HEK293 (cell line): ENCODE data around the gene HOATZ.

Experiments
- CTCF ChIA-PET: fragments of 350-600 bp; formaldehyde crosslinking; extraction: SDS; loops from one replicate; lab custom pipeline; 2021; ENCODE audit warnings: antibody characterized with exemption; lab: Yijun Ruan, JAX
- POLR2A ChIA-PET: fragments of 300-600 bp; formaldehyde crosslinking; extraction: SDS; loops from one replicate; lab custom pipeline; 2020; ENCODE audit warnings: antibody characterized with exemption, inconsistent platforms; lab: Yijun Ruan, JAX
- H3K27ac ChIP-seq: fragments of 200-500 bp; sonication (Bioruptor generic); 2 replicates; pipeline ENCODE4 v1.5.1; 2014; ENCODE audit warnings: low read depth, low read length, control low read depth, inconsistent platforms; ENCODE audit errors: extremely low read depth
- H3K36me3 ChIP-seq, 2 experiments: fragments of 200-500 bp in 1 of 2; sonication (Bioruptor generic) in 1 of 2; 1 replicate in 1 of 2; 2 replicates in 1 of 2; pipeline ENCODE4 v1.5.1; 2014 to 2017; ENCODE audit warnings: inconsistent platforms in 2 of 2, low read length in 2 of 2; ENCODE audit not compliant: control insufficient read depth in 2 of 2, insufficient read depth in 1 of 2
- H3K4me1 ChIP-seq: fragments of 200-500 bp; sonication (Bioruptor generic); 2 replicates; pipeline ENCODE4 v1.5.1; 2014; ENCODE audit warnings: mild to moderate bottlenecking, low read length, inconsistent platforms; ENCODE audit not compliant: control insufficient read depth, insufficient read depth
- H3K4me3 ChIP-seq: 2 replicates; pipeline ENCODE4 v1.5.1; 2011; ENCODE audit warnings: low read depth, mild to moderate bottlenecking, control low read depth, low read length, moderate library complexity
- H3K9me3 ChIP-seq: fragments of 200-500 bp; sonication (Bioruptor generic); 2 replicates; pipeline ENCODE4 v1.5.1; 2014; ENCODE audit warnings: low read depth, low read length, inconsistent platforms; ENCODE audit not compliant: control insufficient read depth, insufficient read depth
- BCL11A ChIP-seq: fragments of 450-650 bp; formaldehyde crosslinking; IDR thresholded peaks from 2 replicates; pipeline ENCODE4 v1.5.1; 2016; ENCODE audit warnings: low read depth, missing biosample characterization, missing genetic modification characterization
- EGR2 ChIP-seq: fragments of 450-650 bp; formaldehyde crosslinking; IDR thresholded peaks from 2 replicates; pipeline ENCODE4 v1.5.1; 2016; ENCODE audit warnings: low read depth, missing biosample characterization, missing genetic modification characterization
- SP3 ChIP-seq: fragments of 450-650 bp; formaldehyde crosslinking; IDR thresholded peaks from 2 replicates; pipeline ENCODE4 v1.5.1; 2016; ENCODE audit warnings: missing biosample characterization, missing genetic modification characterization
- YY1 ChIP-seq: fragments of 450-650 bp; formaldehyde crosslinking; IDR thresholded peaks from 2 replicates; pipeline ENCODE4 v1.5.1; 2018; ENCODE audit warnings: missing biosample characterization, missing genetic modification characterization
- ZBTB20 ChIP-seq: fragments of 450-650 bp; formaldehyde crosslinking; IDR thresholded peaks from 2 replicates; pipeline ENCODE4 v1.5.1; 2016; ENCODE audit warnings: missing biosample characterization, missing genetic modification characterization
- ZBTB48 ChIP-seq: fragments of 450-650 bp; formaldehyde crosslinking; IDR thresholded peaks from 2 replicates; pipeline ENCODE4 v1.5.1; 2016; ENCODE audit warnings: missing biosample characterization, missing genetic modification characterization
- ZBTB8A ChIP-seq: fragments of 450-650 bp; formaldehyde crosslinking; IDR thresholded peaks from 2 replicates; pipeline ENCODE4 v1.5.1; 2016; ENCODE audit warnings: missing biosample characterization, missing genetic modification characterization
- ZNF223 ChIP-seq: fragments of 450-650 bp; formaldehyde crosslinking; IDR thresholded peaks from 2 replicates; pipeline ENCODE4 v1.5.1; 2016; ENCODE audit warnings: missing biosample characterization, missing genetic modification characterization
- ZNF23 ChIP-seq: fragments of 450-650 bp; formaldehyde crosslinking; IDR thresholded peaks from 2 replicates; pipeline ENCODE4 v1.5.1; 2016; ENCODE audit warnings: missing biosample characterization, missing genetic modification characterization, borderline replicate concordance
- ZNF354C ChIP-seq: fragments of 450-650 bp; formaldehyde crosslinking; IDR thresholded peaks from 2 replicates; pipeline ENCODE4 v1.5.1; 2016; ENCODE audit warnings: missing biosample characterization, missing genetic modification characterization, low read depth, borderline replicate concordance
- ZNF513 ChIP-seq: fragments of 450-650 bp; IDR thresholded peaks from 2 replicates; pipeline ENCODE4 v1.5.1; 2018; ENCODE audit warnings: missing biosample characterization, missing genetic modification characterization
- ZNF76 ChIP-seq: fragments of 450-650 bp; formaldehyde crosslinking; IDR thresholded peaks from 2 replicates; pipeline ENCODE4; 2016; ENCODE audit warnings: low read depth, missing biosample characterization, missing genetic modification characterization, borderline replicate concordance
- ZSCAN30 ChIP-seq: fragments of 450-650 bp; IDR thresholded peaks from 2 replicates; pipeline ENCODE4 v1.5.1; 2018; ENCODE audit warnings: missing biosample characterization, mild to moderate bottlenecking, missing genetic modification characterization, moderate library complexity
- TF ChIP-seq, protein P1 (sequence below): fragments of 450-650 bp; formaldehyde crosslinking; IDR thresholded peaks from 2 replicates; pipeline ENCODE4 v1.5.1; 2017; ENCODE audit warnings: missing biosample characterization, missing genetic modification characterization
- TF ChIP-seq, protein P2 (sequence below): fragments of 450-650 bp; formaldehyde crosslinking; IDR thresholded peaks from 2 replicates; pipeline ENCODE4 v1.5.1; 2016; ENCODE audit warnings: missing biosample characterization, missing genetic modification characterization
- TF ChIP-seq, protein P3 (sequence below): fragments of 450-650 bp; formaldehyde crosslinking; IDR thresholded peaks from 2 replicates; pipeline ENCODE4 v1.5.1; 2016; ENCODE audit warnings: missing biosample characterization, missing genetic modification characterization, low read depth
- TF ChIP-seq, protein P4 (sequence below): fragments of 450-650 bp; formaldehyde crosslinking; IDR thresholded peaks from 2 replicates; pipeline ENCODE4 v1.5.1; 2016; ENCODE audit warnings: missing biosample characterization, missing genetic modification characterization

HOATZ gene

GRCh38 chr11:111476366-111476765, 38.2 kb upstream of the HOATZ start:
- Histone ChIP-seq H3K4me1 (no peaks in the 10 kb centered on the region), H3K27ac (no peak overlapping the region), H3K9me3 (no peaks in the 10 kb centered on the region), H3K4me3 (no peak overlapping the region), H3K36me3 (no peaks in the 10 kb centered on the region)
- ChIA-PET POLR2A (no interaction called here), CTCF (interaction anchor here (0.6 to 1.1 kb wide), 4 partner anchors 12 to 193 kb away, joined by 3 to 5 read pairs (median 4); partner anchors contain the start of gene HOATZ)
- TF ChIP-seq ZNF354C (tag by site-specific recombination) (no peak), BCL11A (tag by site-specific recombination) (no peak), ZNF223 (tag by site-specific recombination) (no peak), SP3 (tag by site-specific recombination) (no peak), ZBTB20 (tag by site-specific recombination) (no peak), ZNF513 (tag by site-specific recombination) (no peak), ZNF23 (tag by site-specific recombination) (no peak), ZSCAN30 (tag by site-specific recombination) (no peak), ZNF76 (tag by site-specific recombination) (no peak), ZBTB8A (tag by site-specific recombination) (no peak), YY1 (tag by site-specific recombination) (no peak), ZBTB48 (tag by site-specific recombination) (no peak), EGR2 (no peak)
- TF ChIP-seq, protein P1, sequence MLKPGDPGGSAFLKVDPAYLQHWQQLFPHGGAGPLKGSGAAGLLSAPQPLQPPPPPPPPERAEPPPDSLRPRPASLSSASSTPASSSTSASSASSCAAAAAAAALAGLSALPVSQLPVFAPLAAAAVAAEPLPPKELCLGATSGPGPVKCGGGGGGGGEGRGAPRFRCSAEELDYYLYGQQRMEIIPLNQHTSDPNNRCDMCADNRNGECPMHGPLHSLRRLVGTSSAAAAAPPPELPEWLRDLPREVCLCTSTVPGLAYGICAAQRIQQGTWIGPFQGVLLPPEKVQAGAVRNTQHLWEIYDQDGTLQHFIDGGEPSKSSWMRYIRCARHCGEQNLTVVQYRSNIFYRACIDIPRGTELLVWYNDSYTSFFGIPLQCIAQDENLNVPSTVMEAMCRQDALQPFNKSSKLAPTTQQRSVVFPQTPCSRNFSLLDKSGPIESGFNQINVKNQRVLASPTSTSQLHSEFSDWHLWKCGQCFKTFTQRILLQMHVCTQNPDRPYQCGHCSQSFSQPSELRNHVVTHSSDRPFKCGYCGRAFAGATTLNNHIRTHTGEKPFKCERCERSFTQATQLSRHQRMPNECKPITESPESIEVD, result no peak
- TF ChIP-seq, protein P2, sequence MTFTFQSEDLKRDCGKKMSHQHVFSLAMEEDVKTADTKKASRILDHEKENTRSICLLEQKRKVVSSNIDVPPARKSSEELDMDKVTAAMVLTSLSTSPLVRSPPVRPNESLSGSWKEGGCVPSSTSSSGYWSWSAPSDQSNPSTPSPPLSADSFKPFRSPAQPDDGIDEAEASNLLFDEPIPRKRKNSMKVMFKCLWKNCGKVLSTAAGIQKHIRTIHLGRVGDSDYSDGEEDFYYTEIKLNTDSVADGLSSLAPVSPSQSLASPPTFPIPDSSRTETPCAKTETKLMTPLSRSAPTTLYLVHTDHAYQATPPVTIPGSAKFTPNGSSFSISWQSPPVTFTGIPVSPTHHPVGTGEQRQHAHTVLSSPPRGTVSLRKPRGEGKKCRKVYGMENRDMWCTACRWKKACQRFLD (tag by site-specific recombination), result no peak
- TF ChIP-seq, protein P3, sequence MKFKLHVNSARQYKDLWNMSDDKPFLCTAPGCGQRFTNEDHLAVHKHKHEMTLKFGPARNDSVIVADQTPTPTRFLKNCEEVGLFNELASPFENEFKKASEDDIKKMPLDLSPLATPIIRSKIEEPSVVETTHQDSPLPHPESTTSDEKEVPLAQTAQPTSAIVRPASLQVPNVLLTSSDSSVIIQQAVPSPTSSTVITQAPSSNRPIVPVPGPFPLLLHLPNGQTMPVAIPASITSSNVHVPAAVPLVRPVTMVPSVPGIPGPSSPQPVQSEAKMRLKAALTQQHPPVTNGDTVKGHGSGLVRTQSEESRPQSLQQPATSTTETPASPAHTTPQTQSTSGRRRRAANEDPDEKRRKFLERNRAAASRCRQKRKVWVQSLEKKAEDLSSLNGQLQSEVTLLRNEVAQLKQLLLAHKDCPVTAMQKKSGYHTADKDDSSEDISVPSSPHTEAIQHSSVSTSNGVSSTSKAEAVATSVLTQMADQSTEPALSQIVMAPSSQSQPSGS (tag by site-specific recombination), result no peak
- TF ChIP-seq, protein P4, sequence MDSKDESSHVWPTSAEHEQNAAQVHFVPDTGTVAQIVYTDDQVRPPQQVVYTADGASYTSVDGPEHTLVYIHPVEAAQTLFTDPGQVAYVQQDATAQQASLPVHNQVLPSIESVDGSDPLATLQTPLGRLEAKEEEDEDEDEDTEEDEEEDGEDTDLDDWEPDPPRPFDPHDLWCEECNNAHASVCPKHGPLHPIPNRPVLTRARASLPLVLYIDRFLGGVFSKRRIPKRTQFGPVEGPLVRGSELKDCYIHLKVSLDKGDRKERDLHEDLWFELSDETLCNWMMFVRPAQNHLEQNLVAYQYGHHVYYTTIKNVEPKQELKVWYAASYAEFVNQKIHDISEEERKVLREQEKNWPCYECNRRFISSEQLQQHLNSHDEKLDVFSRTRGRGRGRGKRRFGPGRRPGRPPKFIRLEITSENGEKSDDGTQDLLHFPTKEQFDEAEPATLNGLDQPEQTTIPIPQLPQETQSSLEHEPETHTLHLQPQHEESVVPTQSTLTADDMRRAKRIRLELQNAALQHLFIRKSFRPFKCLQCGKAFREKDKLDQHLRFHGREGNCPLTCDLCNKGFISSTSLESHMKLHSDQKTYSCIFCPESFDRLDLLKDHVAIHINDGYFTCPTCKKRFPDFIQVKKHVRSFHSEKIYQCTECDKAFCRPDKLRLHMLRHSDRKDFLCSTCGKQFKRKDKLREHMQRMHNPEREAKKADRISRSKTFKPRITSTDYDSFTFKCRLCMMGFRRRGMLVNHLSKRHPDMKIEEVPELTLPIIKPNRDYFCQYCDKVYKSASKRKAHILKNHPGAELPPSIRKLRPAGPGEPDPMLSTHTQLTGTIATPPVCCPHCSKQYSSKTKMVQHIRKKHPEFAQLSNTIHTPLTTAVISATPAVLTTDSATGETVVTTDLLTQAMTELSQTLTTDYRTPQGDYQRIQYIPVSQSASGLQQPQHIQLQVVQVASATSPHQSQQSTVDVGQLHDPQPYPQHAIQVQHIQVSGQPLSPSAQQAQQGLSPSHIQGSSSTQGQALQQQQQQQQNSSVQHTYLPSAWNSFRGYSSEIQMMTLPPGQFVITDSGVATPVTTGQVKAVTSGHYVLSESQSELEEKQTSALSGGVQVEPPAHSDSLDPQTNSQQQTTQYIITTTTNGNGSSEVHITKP (tag by site-specific recombination), result no peak
